ENCODE data around the gene CRHR2. TPM values are rescaled to one million over a fixed set of nuclear protein-coding genes. Genes with fewer than 3 reads are reported as not detected.
A peak's percentile ranks its signal among the peaks of the same experiment; 100 is the strongest.

Gene CRHR2
- total RNA-seq = not detected

DNA sequence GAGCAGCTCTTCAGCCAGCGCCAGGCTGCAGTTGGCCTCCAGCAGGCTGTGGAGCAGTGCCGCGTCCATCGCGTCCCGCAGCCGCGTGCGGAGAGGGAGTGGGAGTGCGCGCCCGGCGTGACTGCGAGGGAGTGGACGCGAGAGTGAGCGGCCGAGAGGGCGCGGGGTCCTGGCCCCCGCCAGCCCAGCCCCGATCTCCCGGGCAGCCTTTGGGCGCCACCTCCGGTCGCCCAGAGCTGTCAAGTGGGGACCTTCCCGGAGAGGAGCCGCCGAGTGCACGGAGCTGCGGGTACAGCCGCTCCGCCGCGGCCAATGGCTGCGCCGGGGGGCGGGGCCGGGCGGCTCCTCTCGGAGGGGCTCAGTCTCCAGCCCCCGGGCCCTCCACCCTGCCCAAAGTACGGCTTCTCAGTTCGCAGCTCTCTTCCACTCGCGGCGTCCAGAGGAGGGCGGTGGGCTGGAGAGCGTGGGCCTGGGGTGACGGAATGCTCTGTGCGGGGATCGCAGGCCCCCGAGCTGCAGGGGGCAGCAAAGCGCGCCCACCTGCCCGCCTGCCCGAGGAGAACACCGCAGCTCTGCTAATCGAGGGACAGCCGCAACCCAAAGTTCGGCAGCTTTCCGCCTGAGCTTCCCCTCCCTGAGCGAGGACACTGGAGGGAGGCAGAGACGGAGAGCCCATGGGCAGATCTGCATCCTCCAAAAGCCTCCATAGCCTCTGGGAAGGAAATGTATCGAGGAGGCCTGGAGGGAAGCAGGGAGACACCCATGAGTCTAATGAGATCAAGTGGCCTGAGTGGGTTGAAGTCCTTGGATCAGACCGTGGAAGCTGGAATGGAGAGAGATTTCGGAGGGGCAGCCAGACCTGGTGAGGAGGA is at the start of gene CRHR2:
Gene CRHR2, minus strand, starts transcription at position 245 of the 872 bp plus-strand sequence. Its CDS starts 176 bp downstream, at position 69.
- Mint-ChIP-seq H3K9me3 (no peaks in the 10 kb centered on the region), H3K36me3 (ENCODE audit: low read depth) (no peaks in the 10 kb centered on the region), H3K4me3 (peak within 1 kb of the TSS; percentile 37), H3K27me3 (peaks cover 68% of the 10 kb centered on the region), H3K4me1 (peaks cover 2% of the 10 kb centered on the region), H3K27ac (no peak within 1 kb of the TSS)
- no peak for DNase-seq
- CTCF ChIA-PET = interaction anchor here (1.0 to 1.6 kb wide), 2 partner anchors 19 to 58 kb away, joined by 4 to 9 read pairs; no protein-coding TSS in a partner anchor
- POLR2A ChIA-PET = interaction anchor here (1.7 kb wide), 1 partner anchor 12 kb away, joined by 3 read pairs; no protein-coding TSS in a partner anchor

GRCh38 chr7:30731581-30731980 is 49.3 kb upstream of the CRHR2 start:
- H3K9me3 Mint-ChIP-seq = no peaks in the 10 kb centered on the region
- ChIA-PET POLR2A (interaction anchor here (0.9 kb wide), 1 partner anchor 137 kb away, joined by 3 read pairs; no protein-coding TSS in a partner anchor), CTCF (interaction anchor here (6.4 kb wide), 1 partner anchor 8 kb away, joined by 69 read pairs; no protein-coding TSS in a partner anchor)
- H3K27me3 Mint-ChIP-seq = no peaks in the 10 kb centered on the region
- H3K27ac Mint-ChIP-seq = no peak overlapping the region
- H3K36me3 Mint-ChIP-seq (ENCODE audit: low read depth) = no peaks in the 10 kb centered on the region
- peaks cover 30% of the 10 kb centered on the region for H3K4me1 Mint-ChIP-seq
- no peak for DNase-seq
- H3K4me3 Mint-ChIP-seq = no peak overlapping the region

GRCh38 chr7:30730996-30731395 is 48.7 kb upstream of the CRHR2 start:
- CTCF ChIA-PET = interaction anchor here (6.4 kb wide), 1 partner anchor 9 kb away, joined by 69 read pairs; no protein-coding TSS in a partner anchor
- peaks cover 34% of the 10 kb centered on the region for H3K4me1 Mint-ChIP-seq
- H3K4me3 Mint-ChIP-seq = no peak overlapping the region
- H3K27me3 Mint-ChIP-seq = no peaks in the 10 kb centered on the region
- H3K36me3 Mint-ChIP-seq (ENCODE audit: low read depth) = no peaks in the 10 kb centered on the region
- POLR2A ChIA-PET = no interaction called here
- DNase-seq = no peak
- no peak overlapping the region for H3K27ac Mint-ChIP-seq
- no peaks in the 10 kb centered on the region for H3K9me3 Mint-ChIP-seq

- DNase-seq = no peak
- Mint-ChIP-seq H3K27ac (no peak overlapping the region), H3K36me3 (ENCODE audit: low read depth) (peaks cover 2% of the 10 kb centered on the region), H3K4me1 (peaks cover 39% of the 10 kb centered on the region), H3K9me3 (no peaks in the 10 kb centered on the region), H3K4me3 (no peak overlapping the region), H3K27me3 (no peaks in the 10 kb centered on the region)
- CTCF ChIA-PET = interaction anchor here (6.4 kb wide), 1 partner anchor 10 kb away, joined by 69 read pairs; no protein-coding TSS in a partner anchor
- POLR2A ChIA-PET = no interaction called here
These were observed 47.8 kb upstream of the CRHR2 start for GRCh38 chr7:30730097-30730496.

DNA sequence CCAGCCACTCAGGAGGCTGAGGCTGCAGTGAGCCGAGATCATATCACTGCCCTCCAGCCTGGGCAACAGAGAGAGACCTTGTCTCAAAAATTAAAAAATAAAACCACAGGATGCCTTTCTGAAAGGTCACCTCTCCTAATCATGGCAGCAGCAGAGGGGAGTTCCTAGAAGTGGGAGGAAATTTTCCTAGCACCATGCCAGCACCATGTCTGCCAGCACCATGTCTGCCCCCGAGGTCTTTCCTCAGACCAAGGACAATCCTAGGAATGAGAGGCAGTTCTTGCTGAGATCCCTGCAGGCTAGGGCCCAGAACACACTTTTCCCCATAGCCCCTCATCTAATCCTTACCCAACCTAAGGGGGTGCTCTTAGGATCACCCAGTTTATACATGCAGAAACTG is 47.4 kb upstream of the CRHR2 start:
- no peak for DNase-seq
- Mint-ChIP-seq H3K9me3 (no peaks in the 10 kb centered on the region), H3K36me3 (ENCODE audit: low read depth) (peaks cover 5% of the 10 kb centered on the region), H3K27ac (no peak overlapping the region), H3K4me3 (no peak overlapping the region), H3K27me3 (no peaks in the 10 kb centered on the region), H3K4me1 (peaks cover 42% of the 10 kb centered on the region)
- ChIA-PET POLR2A (no interaction called here), CTCF (interaction anchor here (6.4 kb wide), 1 partner anchor 10 kb away, joined by 69 read pairs; no protein-coding TSS in a partner anchor)

DNA sequence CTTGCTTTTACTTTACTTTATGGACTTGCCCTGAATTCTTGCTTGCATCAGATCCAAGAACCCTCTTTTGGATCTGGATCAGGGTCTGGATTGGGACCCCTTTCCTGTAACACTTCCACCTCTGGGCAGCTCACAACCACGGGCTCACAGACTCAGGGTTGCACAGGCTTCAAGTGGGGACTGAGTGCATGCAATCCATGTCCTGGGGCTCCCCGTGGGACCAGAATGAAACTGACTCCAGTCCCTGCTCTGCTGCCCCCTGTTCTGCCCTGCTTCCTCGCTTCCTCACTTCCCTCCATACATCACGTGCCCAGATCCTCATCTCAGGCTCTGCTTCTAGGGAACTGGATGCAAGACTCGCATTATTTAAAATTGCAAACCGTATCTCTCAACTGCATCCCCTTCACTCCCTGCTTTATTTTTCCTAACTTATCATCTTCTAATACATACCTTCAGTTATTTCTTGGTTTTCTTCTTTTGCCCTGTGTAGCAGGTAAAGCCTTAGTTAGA is 46.4 kb upstream of the CRHR2 start:
- ChIA-PET CTCF (interaction anchor here (6.4 kb wide), 1 partner anchor 11 kb away, joined by 69 read pairs; no protein-coding TSS in a partner anchor), POLR2A (interaction anchor here (2.4 kb wide), 1 partner anchor 10 kb away, joined by 35 read pairs; no protein-coding TSS in a partner anchor)
- Mint-ChIP-seq H3K27ac (peak overlapping the region; percentile 27), H3K4me3 (no peak overlapping the region), H3K9me3 (no peaks in the 10 kb centered on the region), H3K4me1 (peaks cover 42% of the 10 kb centered on the region), H3K36me3 (ENCODE audit: low read depth) (peaks cover 7% of the 10 kb centered on the region), H3K27me3 (no peaks in the 10 kb centered on the region)
- no peak for DNase-seq

DNA sequence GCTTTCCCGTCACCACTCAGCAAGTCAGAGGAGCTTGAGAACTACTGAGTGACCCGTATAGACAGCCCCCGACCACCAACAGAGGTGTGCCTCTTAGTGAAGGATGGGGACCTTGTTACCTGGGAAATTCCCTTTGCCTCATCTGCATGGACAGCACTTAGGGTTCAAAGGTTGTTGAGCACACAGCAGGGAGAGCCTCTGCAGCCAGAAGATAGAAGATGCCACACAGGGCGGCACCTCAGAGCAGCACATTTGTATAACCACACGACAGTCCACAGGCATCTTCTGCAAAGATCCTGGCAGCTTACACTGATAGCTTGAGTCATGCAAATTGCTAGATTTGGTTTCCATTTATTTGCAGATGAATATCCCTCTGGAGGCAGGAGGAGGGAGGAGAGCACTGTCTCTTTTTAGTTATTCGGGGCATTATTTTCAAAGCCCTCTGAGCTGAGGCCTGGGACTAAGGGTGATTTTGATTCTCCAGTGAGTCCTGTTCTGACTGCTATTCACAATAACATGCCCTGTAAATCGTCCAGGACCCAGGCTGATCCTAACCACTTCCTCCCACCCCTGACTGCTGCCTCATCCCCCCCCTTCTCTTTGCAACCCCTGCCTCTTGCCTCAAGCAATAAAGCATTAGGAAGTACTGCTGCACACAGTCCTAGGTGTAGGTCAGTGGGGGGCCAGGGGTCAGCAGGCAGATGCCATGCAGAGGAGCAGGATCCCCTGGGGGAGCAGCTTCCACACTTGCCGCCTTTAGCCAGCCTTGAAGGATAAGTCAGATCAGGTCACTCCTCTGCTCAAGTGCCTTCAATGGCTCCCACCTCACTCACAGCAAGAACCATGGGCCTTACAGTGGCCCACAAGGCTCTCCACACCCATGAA is 45.0 kb upstream of the CRHR2 start:
- H3K4me3 Mint-ChIP-seq = peak overlapping the region; percentile 73
- POLR2A ChIA-PET = interaction anchor here (1.1 to 2.4 kb wide), 7 partner anchors 11 to 405 kb away, joined by 3 to 35 read pairs (median 4); partner anchors contain the start of gene NOD1
- DNase-seq = peak; percentile 82
- peak overlapping the region; percentile 93 for H3K27ac Mint-ChIP-seq
- peaks cover 7% of the 10 kb centered on the region for H3K36me3 Mint-ChIP-seq (ENCODE audit: low read depth)
- CTCF ChIA-PET = interaction anchor here (1.2 to 6.4 kb wide), 3 partner anchors 12 to 29 kb away, joined by 3 to 69 read pairs (median 6); no protein-coding TSS in a partner anchor
- H3K27me3 Mint-ChIP-seq = no peaks in the 10 kb centered on the region
- H3K9me3 Mint-ChIP-seq = no peaks in the 10 kb centered on the region
- peaks cover 42% of the 10 kb centered on the region for H3K4me1 Mint-ChIP-seq

DNA sequence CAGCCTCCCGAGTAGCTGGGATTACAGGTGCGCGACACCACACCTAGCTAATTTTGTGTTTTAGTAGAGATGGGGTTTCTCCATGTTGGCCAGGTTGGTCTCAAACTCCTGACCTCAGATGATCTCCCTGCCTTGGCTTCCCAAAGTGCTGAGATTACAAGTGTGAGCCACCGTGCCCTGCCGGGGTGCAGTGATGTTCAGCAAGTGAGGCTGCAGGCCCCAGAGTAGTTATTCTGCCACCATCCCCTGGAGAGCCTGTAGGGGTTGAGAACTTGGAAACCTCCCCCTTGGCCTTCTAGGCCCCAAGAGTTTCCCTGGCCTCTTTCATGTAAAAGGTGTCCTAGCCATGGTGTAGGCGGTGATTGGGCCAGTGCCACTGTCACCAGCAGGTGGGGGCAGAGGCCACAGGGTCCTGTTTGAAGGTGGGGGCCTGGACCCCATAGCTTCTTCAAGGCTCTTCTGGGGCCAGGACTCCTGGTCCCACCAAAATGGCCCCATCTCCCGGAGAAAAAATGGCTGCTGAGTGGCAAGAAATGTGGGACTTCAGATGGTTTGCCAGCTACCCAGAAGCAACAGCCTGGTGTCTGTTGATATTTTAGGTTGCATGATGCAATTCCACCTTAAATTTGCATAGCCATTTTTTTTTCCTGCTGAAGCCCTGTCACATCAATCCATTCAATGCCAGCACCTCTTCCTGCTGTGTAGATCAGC is 44.2 kb upstream of the CRHR2 start:
- Mint-ChIP-seq H3K4me1 (peaks cover 41% of the 10 kb centered on the region), H3K36me3 (ENCODE audit: low read depth) (peaks cover 7% of the 10 kb centered on the region), H3K27ac (peak overlapping the region; percentile 93), H3K9me3 (no peaks in the 10 kb centered on the region), H3K4me3 (peak overlapping the region; percentile 73), H3K27me3 (no peaks in the 10 kb centered on the region)
- ChIA-PET CTCF (interaction anchor here (0.7 to 6.4 kb wide), 5 partner anchors 13 to 106 kb away, joined by 3 to 69 read pairs (median 3); no protein-coding TSS in a partner anchor), POLR2A (interaction anchor here (1.1 to 2.4 kb wide), 6 partner anchors 10 to 404 kb away, joined by 3 to 35 read pairs (median 4); partner anchors contain the start of gene NOD1)
- DNase-seq = peak; percentile 44

DNA sequence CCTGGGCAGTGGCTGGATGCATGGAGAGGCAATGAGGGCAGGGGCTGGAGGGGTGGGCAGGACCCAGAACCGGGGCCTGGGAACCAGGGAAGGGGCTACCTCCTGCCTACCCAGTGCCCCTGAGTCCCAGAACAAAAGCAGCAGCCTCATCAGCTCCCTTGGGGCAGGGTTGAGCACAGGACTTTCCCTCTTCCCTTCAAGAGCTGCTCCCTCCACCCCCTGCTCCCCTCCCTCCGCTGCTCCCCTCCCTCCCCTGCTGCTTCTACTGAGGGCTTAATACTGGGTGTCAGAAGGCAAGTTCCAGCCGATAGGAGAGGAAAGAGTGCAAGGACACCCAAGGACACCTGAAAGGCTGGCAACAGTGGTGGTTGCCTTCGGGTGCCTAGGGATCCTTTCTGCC is 41.5 kb upstream of the CRHR2 start:
- peaks cover 15% of the 10 kb centered on the region for H3K36me3 Mint-ChIP-seq (ENCODE audit: low read depth)
- H3K4me3 Mint-ChIP-seq = no peak overlapping the region
- no peak for DNase-seq
- H3K4me1 Mint-ChIP-seq = peaks cover 34% of the 10 kb centered on the region
- H3K27me3 Mint-ChIP-seq = no peaks in the 10 kb centered on the region
- POLR2A ChIA-PET = no interaction called here
- peaks cover 20% of the 10 kb centered on the region for H3K9me3 Mint-ChIP-seq
- CTCF ChIA-PET = no interaction called here
- no peak overlapping the region for H3K27ac Mint-ChIP-seq

DNA sequence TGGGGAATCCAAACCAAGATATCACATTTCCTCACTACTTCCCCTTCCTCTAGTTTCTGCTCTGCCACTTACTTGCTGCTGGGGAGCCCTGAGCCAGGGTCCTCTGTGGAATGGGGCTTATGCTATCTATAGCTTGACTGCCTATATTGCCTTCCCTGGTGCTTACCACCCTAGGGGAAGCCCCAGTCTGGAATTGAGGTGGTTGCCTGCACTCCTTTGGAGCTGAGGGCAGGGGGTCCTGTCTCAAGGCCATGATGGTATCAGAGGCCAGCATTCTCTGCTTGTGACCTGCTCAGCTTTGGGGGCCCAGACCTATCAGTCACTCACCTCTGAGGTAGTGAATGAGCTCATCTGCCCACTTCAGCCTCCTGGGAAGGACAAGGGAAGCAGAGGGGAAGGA is 40.4 kb upstream of the CRHR2 start:
- ChIA-PET CTCF (interaction anchor here (1.3 kb wide), 1 partner anchor 400 kb away, joined by 3 read pairs; no protein-coding TSS in a partner anchor), POLR2A (no interaction called here)
- no peak overlapping the region for H3K27ac Mint-ChIP-seq
- no peaks in the 10 kb centered on the region for H3K27me3 Mint-ChIP-seq
- peaks cover 25% of the 10 kb centered on the region for H3K36me3 Mint-ChIP-seq (ENCODE audit: low read depth)
- H3K4me3 Mint-ChIP-seq = no peak overlapping the region
- DNase-seq = no peak
- H3K9me3 Mint-ChIP-seq = peaks cover 30% of the 10 kb centered on the region
- H3K4me1 Mint-ChIP-seq = peaks cover 23% of the 10 kb centered on the region

GRCh38 chr7:30722187-30722586 is 39.9 kb upstream of the CRHR2 start:
- Mint-ChIP-seq H3K27ac (no peak overlapping the region), H3K4me3 (no peak overlapping the region), H3K36me3 (ENCODE audit: low read depth) (peaks cover 28% of the 10 kb centered on the region), H3K27me3 (no peaks in the 10 kb centered on the region), H3K9me3 (peaks cover 32% of the 10 kb centered on the region), H3K4me1 (peaks cover 18% of the 10 kb centered on the region)
- DNase-seq = no peak
- ChIA-PET CTCF (interaction anchor here (1.3 kb wide), 1 partner anchor 401 kb away, joined by 3 read pairs; no protein-coding TSS in a partner anchor), POLR2A (no interaction called here)

DNA sequence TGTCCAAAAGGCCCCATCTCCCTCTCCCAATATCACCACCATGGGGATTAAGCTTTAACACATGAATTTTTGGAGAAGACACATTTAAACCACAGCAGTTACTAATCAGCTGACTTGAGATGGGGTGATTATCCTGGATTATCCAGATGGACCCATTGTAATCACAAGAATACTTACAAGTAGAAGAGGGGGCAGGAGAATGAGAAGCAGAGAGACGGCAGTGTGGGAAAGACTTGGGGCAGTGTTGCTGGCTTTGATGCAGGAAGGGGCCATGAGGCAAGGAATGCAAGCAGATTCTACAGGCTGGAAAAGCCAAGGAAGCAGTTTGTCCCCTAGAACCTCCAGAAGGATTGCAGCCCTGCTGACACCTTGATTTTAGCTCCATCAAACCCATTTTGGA is 39.0 kb upstream of the CRHR2 start:
- peaks cover 9% of the 10 kb centered on the region for H3K4me1 Mint-ChIP-seq
- peaks cover 31% of the 10 kb centered on the region for H3K36me3 Mint-ChIP-seq (ENCODE audit: low read depth)
- no peak overlapping the region for H3K27ac Mint-ChIP-seq
- CTCF ChIA-PET = no interaction called here
- peaks cover 37% of the 10 kb centered on the region for H3K9me3 Mint-ChIP-seq
- POLR2A ChIA-PET = no interaction called here
- H3K27me3 Mint-ChIP-seq = no peaks in the 10 kb centered on the region
- no peak overlapping the region for H3K4me3 Mint-ChIP-seq
- no peak for DNase-seq

All from activated CD4-positive, alpha-beta memory T cell treated with anti-CD3 and anti-CD28 coated beads, Interleukin-2, amount 10 ng/mL, durations not matched to agents 7 days and 5 days (primary cell).